ENCODE results near the gene ESRRA.

ESRRA gene

DNA sequence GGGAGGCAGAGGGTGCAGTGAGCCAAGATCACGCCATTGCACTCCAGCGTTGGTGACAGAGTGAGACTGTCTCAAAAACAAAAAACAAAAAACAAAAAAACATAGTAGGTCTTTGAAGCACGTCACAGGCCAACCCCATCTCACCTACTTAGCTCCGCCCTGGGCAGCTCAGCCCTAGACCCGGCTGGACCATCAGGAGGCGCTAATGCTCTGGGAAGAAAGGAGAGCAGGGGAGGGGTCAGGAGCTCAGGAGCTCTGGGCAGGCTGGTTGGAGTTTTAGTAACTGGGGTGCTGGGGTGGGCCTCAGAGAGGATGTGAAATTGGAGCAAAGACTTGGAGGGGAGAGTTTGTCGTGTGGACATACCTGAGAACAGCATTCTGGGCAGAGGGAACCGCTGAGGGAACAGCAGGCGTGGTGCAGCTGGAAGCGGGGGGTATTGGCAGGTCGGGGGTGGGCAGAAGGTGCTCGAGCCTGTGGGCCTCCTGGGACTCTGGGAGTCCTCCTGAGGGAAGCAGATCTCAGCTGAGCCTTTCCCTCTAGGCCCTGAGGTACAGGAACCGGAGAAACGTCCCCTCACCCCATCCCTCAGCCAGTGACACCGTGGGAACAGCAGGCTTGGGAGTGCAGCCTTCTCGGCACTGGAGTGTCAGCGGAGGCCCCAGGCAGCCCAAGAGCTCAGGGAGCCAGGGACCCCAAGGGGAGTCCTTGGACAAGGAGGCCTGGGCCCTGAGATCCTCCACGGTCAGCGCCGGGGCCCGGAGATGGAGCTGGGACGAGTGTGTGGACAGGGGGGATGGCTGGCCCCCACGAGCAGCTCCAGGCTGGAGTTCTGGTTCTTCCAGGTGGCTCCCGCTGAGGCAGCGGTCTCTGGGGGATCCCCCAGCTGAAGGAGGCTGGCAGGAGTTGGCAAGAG, 51.4 kb downstream of the ESRRA start:
- TF ChIP-seq, protein P1, sequence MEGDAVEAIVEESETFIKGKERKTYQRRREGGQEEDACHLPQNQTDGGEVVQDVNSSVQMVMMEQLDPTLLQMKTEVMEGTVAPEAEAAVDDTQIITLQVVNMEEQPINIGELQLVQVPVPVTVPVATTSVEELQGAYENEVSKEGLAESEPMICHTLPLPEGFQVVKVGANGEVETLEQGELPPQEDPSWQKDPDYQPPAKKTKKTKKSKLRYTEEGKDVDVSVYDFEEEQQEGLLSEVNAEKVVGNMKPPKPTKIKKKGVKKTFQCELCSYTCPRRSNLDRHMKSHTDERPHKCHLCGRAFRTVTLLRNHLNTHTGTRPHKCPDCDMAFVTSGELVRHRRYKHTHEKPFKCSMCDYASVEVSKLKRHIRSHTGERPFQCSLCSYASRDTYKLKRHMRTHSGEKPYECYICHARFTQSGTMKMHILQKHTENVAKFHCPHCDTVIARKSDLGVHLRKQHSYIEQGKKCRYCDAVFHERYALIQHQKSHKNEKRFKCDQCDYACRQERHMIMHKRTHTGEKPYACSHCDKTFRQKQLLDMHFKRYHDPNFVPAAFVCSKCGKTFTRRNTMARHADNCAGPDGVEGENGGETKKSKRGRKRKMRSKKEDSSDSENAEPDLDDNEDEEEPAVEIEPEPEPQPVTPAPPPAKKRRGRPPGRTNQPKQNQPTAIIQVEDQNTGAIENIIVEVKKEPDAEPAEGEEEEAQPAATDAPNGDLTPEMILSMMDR (conservative IDR thresholded peaks at IDR 0.05; ENCODE audit: low read depth, low read length), result peak; percentile 77
- no peak overlapping the region for H3K4me3 ChIP-seq (ENCODE audit: low read depth, low read length)
- DNase-seq (ENCODE audit: low read depth), result peak; percentile 70

DNA sequence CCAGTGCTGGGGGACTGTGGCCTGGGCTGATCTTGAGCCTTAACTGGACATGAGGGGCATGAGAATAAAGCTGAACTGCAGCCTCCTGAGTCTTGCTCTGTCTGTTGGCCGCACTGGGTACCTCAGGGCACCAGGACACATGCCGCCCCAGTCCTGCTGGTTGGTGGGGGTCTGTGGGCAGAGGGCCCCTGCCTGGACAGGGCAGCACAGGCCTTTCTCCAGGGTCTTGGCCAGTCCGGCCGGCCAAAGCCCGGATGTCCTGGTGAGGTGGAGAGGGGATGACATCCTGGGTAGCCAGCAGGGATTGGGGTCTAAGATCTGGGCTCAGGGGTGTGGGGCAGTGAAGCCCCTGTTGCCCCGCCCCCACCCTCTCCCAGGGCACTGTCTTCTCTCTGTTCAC, 52.1 kb downstream of the ESRRA start:
- no peak for DNase-seq (ENCODE audit: low read depth)
- TF ChIP-seq, protein P1 (conservative IDR thresholded peaks at IDR 0.05; ENCODE audit: low read depth, low read length), result no peak
- H3K4me3 ChIP-seq (ENCODE audit: low read depth, low read length), result no peak overlapping the region

DNA sequence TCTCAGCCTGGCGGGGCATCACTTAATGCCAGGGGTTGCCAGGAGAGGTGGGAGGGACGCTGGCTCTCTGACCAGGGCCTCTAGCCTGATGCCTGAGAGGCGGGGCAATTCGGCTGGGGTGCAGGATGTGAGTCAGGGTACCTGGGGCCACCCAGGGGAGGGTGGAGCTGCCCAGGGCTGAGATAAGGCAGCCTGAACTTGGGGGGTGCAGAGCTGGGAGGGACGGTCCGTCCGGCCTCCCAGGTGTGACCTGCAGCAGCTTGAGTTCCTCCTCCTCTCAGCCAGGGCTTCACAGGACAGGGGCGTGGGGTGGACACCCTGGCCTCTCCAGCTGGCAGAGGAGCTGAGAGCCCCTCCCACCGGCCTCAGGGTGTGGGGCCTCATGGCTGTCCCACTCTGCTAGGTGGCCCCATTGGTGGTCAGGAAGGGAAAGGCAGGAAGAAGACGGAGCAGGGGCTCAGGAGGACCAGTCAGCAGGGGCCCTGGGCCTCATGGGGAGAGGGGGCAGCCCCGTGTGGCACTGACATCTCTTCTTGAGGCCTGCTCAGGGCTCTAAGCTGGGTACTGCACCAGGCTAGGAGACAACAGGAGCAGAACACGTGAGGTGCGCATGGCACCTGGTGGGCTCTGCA, 52.7 kb downstream of the ESRRA start:
- DNase-seq (ENCODE audit: low read depth), result no peak
- H3K4me3 ChIP-seq (ENCODE audit: low read depth, low read length), result peak overlapping the region; percentile 92
- TF ChIP-seq, protein P1 (conservative IDR thresholded peaks at IDR 0.05; ENCODE audit: low read depth, low read length), result no peak

DNA sequence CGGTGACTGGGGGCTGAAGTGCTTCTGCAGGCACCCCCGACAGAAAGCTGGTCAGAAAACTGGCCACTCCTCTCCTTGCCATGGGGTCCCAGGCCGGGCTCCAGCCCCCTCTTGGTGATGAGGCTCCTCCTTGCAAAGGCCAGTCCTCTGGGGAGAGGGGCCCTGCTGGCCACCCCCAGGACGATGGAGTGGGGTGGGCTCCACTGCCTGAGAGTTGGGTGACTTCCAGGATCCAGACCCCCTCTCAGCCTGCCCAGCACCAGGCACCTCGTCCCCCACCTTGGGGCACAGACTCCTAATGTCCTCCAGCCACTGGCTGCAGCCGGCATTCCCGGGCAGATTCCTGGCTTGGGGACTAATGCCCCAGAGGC, 53.2 kb downstream of the ESRRA start:
- TF ChIP-seq, protein P1 (conservative IDR thresholded peaks at IDR 0.05; ENCODE audit: low read depth, low read length), result no peak
- no peak for DNase-seq (ENCODE audit: low read depth)
- H3K4me3 ChIP-seq (ENCODE audit: low read depth, low read length), result peak overlapping the region; percentile 92

DNA sequence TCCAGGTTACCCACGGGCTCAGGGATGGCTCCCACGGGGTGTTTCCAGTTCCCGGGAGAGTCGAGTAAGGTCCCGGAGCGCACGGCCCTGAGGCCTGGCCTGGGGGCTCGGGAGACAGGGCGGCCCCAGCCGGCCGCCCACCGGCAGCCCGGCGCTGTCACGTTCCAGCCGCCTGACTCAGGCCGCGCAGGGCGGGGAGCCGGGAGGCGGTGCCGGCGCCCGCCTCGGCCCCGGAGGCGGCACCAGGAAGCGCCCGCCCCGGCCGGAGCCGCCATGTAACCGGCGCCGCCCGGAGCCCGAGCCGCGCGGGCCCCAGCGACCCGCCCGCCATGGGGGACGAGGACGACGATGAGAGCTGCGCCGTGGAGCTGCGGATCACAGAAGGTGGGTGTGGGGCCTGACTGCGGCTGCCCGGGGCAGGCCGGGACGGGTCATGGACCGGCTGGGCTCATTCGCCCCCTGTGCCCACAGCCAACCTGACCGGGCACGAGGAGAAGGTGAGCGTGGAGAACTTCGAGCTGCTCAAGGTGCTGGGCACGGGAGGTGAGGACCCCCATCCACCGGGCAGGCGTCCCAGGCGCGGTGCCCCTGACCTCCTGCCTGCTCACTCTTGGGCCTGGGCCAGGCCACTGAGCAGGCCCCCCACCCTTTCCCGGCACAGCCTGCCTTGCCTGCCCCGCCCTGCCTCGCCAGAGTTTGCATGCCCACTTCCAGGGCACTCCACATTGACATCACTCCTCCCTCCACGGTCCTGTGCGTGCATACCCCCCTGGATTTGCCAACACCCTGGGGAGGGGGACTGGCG, 53.8 kb downstream of the ESRRA start, which contains the start of gene RPS6KA4:
TSS of gene RPS6KA4 (plus strand) at position 256 of the 805 bp plus-strand sequence. CDS start at position 330, 74 bp downstream.
- peak within 1 kb of the TSS; percentile 92 for H3K4me3 ChIP-seq (ENCODE audit: low read depth, low read length)
- DNase-seq (ENCODE audit: low read depth), result peak; percentile 64
- TF ChIP-seq, protein P1 (conservative IDR thresholded peaks at IDR 0.05; ENCODE audit: low read depth, low read length), result no peak

DNA sequence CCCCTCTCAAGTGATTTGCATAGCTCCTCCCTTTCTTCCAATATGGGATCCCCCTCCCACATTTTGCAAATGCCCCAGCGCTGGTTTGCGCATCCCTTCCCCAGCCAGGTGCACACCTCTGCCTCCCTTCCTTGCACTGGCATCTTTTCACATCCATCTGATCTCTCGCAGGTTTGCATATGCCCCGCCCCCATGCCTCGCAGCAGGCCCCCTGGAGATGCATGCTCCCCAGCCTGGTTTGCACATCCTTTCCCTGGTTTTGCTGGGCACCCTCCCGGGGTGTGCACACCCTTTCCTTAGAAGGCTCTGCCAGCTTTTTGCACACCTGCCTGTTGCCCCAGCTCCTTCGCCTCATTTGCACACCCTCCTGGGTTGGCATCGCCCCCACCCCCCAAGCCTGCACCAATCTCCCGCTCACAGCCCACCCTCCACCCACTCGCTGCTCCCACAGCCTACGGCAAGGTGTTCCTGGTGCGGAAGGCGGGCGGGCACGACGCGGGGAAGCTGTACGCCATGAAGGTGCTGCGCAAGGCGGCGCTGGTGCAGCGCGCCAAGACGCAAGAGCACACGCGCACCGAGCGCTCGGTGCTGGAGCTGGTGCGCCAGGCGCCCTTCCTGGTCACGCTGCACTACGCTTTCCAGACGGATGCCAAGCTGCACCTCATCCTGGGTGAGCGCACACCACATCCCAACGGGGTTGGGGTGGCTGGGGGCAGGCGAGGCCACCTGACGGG, 54.6 kb downstream of the ESRRA start:
- TF ChIP-seq, protein P1 (conservative IDR thresholded peaks at IDR 0.05; ENCODE audit: low read depth, low read length), result no peak
- DNase-seq (ENCODE audit: low read depth), result no peak
- peak overlapping the region; percentile 92 for H3K4me3 ChIP-seq (ENCODE audit: low read depth, low read length)
